Posterior cingulate gyrus (tissue), 11 donors: Measurements from ENCODE around the gene PLEKHF1.

Source experiments
- DNase-seq, 10 donors: peaks; one replicate each; pipeline versions ENCODE4 v3.0.0 to v3.0.0-alpha.2; 2020 to 2021; ENCODE audit warnings: mixed read lengths in 3 of 10
- intact Hi-C: fragments of 100-400 bp; cut with DNase I; formaldehyde crosslinking; loops from one replicate; pipeline ENCODE4 v1.15.1; 2023

The PLEKHF1 gene

GRCh38 chr19:29634002-29634401 lies 31.3 kb upstream of the PLEKHF1 start:
- no peak for DNase-seq
- intact Hi-C loops = no loop called here

GRCh38 chr19:29634423-29635130 lies 30.7 kb upstream of the PLEKHF1 start:
- peak in 2 of 10 donors; percentile 28 to 29 for DNase-seq
- intact Hi-C loops = no loop called here

DNA sequence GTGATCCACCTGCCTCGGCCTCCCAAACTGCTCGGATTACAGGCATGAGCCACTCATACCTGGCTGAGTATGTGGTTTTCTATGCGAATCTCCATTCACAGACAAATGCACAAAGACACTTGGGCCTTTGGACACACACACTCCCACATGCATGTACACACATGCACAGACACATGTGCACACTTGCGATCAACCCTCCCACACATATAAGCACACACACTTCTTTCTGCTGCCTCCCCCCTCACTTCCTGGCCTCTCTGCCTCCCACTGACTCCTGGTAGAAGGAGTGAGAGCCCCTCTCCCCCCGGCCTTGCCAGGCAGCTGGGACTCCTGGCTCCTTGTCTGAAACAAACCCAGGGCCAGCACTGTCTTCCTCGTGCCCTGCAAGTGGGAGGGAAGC lies 29.3 kb upstream of the PLEKHF1 start:
- peak in 1 of 10 donors; percentile 42 for DNase-seq
- intact Hi-C loops = no loop called here

DNA sequence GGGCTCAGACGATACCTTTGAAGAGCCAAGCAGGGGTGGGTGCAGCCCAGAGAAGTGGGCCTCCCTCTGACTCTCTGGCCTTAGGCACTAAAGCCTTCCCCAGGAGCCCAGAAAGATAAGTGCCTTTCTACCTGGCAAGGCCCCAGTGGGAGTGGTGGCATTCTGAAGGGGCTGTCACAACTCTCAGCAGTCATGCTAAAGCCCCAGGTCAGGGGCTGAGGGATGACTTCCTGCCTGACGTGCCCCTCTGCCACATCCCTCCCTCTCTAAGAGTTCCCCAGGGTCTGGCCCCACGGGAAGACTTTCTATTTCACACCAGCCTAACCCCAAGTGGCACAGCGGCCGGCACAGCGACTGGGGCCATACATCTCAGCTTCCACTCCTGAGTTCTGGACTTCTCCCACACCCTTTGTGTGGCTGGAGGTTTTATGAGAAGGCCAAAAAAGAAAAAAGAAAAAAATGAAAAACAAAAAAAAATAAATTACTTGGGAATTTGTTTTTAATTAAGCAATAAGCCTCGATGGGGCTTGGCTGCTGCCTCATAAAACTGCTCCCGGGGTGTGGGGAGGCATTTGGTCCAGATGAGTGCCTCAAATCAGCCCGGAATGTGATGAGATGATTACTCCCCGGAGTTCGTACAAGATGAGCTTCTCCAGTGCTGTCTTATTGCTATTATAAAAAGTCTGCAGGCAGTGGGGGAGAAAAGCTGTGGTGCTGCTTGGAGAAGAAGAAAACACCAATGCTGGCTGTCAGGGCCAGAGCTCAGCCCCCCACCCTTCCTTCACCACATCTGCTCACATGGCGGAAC lies 28.5 kb upstream of the PLEKHF1 start:
- peak in 2 of 10 donors; percentile 25 to 47 for DNase-seq
- intact Hi-C loops = no loop called here

DNA sequence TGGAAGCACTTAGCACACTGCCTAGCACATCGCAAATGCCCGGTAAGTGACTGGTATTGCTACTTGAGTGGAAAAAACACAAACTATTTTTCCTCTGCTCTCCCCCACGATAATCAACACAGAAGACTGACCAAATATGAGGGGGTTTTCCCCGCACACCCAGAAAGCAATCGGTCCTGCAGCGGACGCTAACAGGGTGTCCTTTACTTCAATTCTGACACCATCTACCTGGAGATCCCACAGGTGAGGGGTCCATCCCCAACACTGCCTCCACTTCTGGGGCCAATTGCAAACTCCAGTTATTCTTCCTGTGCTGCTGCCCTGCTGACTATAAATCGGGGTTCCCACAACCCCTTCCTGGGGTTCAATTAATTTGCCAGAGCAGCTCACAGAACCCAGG lies 26.2 kb upstream of the PLEKHF1 start:
- peak in 1 of 10 donors; percentile 57 for DNase-seq
- intact Hi-C loops = no loop called here

DNA sequence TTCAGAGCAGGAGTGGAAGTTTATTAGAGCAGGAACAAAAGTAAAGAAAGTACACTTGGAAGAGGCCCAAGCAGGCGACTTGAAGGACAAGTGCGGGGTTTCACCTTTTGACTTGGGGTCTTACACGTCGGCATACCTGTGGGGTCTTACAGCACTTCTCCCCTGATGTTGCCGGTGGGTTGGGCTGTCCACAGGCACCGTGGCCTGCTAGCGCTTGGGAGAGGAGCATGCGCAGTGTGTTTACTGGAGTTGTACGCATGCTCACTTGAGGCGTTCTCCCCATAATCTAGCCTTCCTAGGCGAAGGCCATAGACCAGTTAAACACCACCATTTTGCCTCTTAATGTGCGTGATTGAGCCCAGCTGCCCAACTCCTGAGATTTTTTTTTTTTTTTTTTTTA lies 25.0 kb upstream of the PLEKHF1 start:
- peak in 1 of 10 donors; percentile 34 for DNase-seq

GRCh38 chr19:29641597-29641996 lies 23.7 kb upstream of the PLEKHF1 start:
- intact Hi-C loops = no loop called here
- DNase-seq = no peak

More for the DNA sequence above, 25.0 kb upstream of the PLEKHF1 start:
- intact Hi-C loops = no loop called here

- intact Hi-C loops = no loop called here
- peak in 1 of 10 donors; percentile 18 for DNase-seq
Observed at GRCh38 chr19:29643361-29643935, 21.8 kb upstream of the PLEKHF1 start.

- intact Hi-C loops = no loop called here
- DNase-seq = no peak
Observed at GRCh38 chr19:29644210-29644609, 21.1 kb upstream of the PLEKHF1 start.

GRCh38 chr19:29645491-29645867 lies 19.8 kb upstream of the PLEKHF1 start:
- intact Hi-C loops = no loop called here
- peak in 1 of 10 donors; percentile 18 for DNase-seq

GRCh38 chr19:29645911-29646310 lies 19.4 kb upstream of the PLEKHF1 start:
- intact Hi-C loops = no loop called here
- peak in 3 of 10 donors; percentile 28 to 84 (median 68) for DNase-seq

DNA sequence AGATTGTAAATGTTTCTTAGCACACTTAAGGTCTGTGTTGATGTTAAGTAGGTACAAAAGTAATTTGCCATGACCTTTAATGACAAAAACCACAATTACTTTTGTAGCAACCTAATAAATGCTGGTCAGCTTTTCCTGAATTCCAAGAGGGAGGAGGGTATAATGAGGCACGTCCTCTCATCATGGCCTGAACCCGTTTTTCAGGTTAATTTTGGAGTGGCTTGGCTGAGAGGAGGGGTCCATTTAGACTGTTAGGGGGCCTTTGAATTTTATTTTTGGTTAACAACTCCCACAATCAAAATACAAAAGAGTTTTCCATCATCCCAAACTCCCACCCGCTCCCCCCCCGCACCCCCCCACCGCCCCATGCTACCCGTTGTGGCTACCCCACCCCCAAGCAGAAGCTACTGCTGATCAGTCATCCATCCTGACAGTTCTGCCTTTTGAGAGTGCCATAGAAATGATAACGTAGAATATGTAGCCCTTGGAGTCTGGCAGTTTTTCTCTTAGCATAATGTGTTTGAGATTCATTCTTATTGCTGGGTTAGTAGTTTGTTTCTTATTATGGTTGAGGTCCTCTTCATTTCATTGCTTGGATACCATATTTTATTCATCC lies 14.4 kb upstream of the PLEKHF1 start:
- intact Hi-C loops = no loop called here
- DNase-seq = peak in 2 of 10 donors; percentile 2

- intact Hi-C loops = no loop called here
- DNase-seq = peak in 2 of 10 donors; percentile 14 to 20
Observed at GRCh38 chr19:29651622-29652394, 13.5 kb upstream of the PLEKHF1 start.

GRCh38 chr19:29653398-29653797 lies 11.9 kb upstream of the PLEKHF1 start:
- DNase-seq = peak in 1 of 10 donors; percentile 8
- intact Hi-C loops = no loop called here

- intact Hi-C loops = no loop called here
- peak in 1 of 10 donors; percentile 77 for DNase-seq
Observed at GRCh38 chr19:29655648-29656335, 9.5 kb upstream of the PLEKHF1 start.

GRCh38 chr19:29658221-29658991 lies 6.9 kb upstream of the PLEKHF1 start:
- no peak for DNase-seq
- intact Hi-C loops = no loop called here

DNA sequence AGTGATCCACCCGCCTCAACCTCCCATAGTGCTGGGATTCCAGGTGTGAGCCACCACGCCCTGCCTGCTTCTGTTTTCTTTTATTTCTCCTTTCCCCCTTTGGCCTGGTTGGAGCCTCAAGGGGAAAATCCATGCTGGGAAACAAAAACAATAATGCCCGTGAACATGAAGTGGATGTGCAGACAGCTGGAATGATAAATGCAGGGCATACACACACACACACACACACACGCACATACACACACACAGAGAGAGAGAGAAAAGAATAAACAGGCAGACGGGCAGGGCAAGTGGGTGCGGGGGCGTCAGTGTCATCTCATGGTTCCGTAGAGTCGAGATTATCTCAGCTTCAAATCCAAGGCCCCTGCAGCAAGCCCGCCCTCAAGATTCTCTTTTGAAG lies 4.4 kb upstream of the PLEKHF1 start:
- intact Hi-C loops = loop anchor here (5.0 kb wide), 1 partner anchor 49 kb away; no protein-coding TSS in a partner anchor
- DNase-seq = peak in 1 of 10 donors; percentile 2

DNA sequence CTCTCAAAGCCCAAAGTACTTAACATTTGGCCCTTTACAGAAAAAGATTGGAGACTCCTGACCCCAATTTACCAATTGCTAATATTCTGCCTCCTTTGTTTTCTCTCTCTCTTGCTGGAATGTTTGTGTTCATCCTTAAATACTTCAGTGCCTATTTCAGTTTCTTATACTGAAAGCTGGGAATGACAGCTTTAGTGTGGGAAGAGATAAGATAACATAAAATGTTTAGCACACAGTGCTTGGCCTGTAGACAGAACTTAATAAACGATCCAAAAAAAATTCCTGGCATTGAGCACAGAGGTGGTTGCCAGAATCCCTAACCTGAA lies 3.0 kb upstream of the PLEKHF1 start:
- DNase-seq = no peak
- intact Hi-C loops = loop anchor here (5.0 kb wide), 1 partner anchor 50 kb away; no protein-coding TSS in a partner anchor
